Activated T-cell treated with anti-CD3 and anti-CD28 coated beads for 1 hour (primary cell): Measurements from ENCODE around the gene KRTAP13-2.

Experiments used
- DNase-seq: peaks from one replicate; pipeline ENCODE4 v3.0.0-alpha.2; 2020; ENCODE audit warnings: low read depth

The KRTAP13-2 gene, protein sequence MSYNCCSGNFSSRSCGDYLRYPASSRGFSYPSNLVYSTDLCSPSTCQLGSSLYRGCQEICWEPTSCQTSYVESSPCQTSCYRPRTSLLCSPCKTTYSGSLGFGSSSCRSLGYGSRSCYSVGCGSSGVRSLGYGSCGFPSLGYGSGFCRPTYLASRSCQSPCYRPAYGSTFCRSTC

DNA sequence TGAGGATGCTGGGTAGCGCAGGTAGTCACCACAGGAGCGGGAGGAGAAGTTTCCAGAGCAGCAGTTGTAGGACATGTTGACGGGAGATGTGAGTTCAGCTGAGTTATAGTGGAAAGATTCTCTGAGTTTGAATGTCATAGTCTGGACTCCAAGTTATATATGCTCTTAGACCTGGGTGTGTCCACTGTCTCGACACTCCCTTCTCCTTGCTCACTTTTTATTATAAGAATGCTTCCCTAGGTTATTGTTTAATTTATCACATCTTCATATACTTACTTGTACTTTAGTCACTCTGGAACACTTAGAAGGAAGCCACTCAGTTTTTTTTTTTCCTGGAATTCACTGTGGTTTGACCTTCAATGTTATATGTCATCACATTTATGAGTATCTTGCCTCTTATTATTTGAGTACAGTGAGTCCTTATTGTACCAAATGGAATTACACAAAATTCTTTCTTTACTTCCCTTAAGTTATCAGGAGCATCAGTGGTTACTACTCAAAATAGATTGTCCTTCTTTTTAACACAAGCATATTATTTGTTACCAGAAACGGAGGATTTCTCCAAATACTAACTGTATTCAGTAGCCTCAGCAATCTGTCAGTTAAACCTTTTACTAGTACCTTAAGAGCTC, at the start of gene KRTAP13-2:
Gene KRTAP13-2, minus strand, starts transcription at position 133 of the 632 bp plus-strand sequence. Its CDS starts 58 bp downstream, at position 75.
- no peak for DNase-seq

DNA sequence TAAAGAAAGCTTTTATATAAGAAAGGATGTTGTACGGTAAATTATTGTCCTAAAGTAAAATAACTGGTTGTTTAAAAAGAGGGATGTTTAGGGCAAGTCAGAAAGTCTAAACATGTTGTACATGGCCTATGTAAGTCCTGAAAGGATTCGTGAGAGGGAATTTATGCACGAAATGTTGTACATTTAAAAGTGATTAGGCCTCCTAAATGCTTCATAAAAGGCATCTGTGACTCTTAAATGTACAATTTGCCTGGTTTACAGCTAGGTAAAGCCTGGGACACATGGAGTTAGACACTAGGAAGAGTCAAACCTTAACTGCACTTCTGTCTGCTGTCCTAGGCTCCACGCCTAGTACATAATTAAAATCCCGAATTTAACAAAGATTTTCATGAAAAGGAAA, 43.9 kb upstream of the KRTAP13-2 start:
- no peak for DNase-seq

DNA sequence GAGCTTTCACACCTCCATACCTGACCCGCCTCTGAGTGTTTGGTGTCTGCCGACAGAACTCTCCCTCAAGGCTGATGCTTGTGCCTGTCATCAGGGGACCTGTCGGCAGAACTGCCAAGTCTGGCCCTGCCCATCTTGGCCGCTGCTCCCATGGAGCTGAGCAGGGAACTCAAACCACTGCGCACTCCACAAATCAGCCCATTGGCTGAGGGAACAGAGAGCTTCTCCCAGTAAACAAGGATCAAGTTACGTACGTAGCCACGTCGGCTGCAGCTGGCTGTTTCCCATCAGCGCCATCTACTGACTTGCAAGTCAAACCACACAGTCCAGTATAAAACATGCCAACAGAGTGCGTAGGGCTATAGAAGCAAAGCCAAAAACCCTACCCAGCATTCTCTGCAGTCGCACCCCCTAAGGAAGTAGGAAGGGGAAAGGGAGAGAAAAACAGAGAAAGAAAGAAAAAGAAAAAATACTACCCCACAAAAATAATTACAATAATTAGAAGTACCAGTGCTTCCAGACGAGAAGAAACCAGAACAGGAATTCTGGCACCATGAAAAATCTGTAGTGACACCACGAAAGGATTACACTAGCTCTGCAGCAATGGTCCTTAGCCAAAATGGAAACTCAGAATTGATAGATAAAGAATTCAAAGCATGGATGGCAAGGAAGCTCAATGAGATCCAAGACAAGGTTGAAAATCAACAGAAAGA, 36.9 kb upstream of the KRTAP13-2 start:
- no peak for DNase-seq

DNA sequence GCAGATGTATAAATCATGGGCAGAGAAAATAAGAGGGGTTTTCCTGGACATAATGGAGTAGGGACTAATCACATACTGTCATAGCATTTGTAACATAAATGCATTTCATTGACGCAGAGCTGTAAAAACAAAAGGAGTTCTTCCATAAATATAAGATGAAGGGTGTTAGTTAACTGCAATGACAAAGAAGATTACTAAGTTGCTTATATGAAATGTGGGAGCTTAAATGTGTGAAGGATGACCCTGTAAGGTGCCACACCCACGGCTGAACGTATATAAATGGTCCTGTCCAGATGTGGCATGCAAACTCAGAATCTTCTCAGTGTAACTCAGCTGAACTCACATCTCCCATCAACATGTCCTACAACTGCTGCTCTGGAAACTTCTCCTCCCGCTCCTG, 23.7 kb upstream of the KRTAP13-2 start, which contains the start of gene KRTAP13-1:
Gene KRTAP13-1, plus strand, starts transcription at position 301 of the 400 bp plus-strand sequence. Its CDS starts 56 bp downstream, at position 357.
- DNase-seq, result no peak

DNA sequence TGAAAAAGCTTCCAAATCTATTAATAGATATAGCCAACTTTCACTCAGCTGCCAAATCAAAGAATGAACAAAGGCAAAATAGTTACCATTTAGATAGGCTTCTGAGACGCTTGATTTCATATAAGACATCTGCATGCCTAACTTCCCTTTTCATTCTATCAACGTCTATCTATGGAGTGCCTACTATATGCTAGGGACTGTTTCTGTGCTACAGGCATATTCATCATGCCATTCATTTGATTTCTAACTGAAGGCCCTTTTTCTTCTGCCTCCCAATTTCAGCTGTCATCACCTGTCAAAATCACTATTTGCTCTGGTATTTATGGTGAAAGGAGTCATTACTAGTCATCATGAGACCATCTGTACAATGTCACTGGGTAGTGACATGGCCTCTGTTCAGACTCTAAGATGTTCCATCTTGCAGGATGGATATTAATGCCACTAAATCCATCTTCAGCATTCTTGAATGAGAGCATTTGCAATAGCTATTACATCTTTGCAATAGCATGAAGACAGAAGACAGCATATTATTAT, 19.5 kb upstream of the KRTAP13-2 start:
- no peak for DNase-seq

DNA sequence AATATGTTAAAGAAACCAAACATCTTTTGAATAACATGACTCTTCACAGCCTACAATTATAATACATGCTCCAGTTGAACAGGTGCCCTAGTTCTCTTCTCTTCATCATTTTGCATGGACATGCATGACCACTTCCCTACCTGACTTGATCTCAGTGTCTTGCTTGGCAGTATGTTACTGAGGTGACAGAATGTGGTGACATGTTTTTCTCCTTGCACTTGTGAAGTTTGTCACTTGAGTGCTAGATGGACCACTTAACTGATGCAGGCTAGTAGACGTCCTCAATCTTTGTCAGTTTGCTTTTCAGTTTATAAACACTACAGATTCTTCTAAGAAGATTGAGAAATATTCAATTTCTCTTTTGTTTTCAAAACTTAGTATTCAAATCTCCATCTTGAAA, 10.1 kb upstream of the KRTAP13-2 start:
- DNase-seq, result no peak

DNA sequence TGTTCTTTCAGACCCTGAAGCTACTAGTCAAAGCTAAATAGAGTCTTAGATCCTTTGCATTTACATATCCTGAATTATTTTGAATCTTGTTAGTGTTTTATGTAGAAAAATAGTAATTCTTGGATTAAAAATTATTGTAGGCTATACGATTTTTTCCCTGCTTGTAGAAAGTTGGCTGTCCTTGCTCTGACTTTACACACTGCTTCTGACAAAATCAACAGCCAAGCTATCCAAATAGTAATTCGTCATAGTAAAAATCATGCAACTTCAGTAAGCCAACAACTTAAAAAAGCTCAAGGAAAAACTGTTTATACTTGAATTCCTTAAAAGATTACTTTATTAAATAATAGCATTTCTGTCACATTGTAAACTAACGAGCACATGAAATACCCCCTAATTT, 16.2 kb downstream of the KRTAP13-2 start:
- no peak for DNase-seq

DNA sequence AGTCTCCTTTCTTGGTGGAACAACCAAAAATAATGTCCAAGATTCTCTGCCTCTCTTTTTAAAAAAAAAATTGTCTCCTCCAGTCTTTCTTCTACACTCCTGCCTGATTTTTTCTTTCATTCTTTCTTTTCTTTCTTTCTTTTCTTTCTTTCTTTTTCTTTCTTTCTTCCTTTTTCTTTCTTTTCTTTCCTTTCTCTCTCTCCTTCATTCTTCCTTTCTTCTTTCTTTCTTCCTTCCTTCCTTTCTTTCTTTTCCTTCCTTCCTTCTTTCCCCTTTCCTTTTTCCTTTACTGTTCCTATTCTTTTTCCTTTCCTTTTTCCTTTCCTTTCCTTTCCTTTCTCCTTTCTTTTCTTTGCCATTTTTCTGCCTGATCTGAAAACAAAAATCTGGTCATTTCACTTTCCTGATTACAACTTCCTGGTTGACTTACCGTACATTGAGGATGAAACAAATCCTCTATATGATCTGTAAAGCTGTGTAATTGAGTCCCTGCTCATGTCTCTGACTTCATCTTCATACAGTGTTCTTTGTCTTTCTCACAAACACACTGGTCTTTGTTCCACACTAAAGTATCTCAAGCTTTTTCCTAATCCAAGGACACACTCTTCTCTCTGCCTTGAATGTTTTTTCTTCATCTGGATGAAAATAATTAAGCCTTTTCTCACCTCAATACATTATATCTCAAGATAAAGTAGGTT, 17.6 kb downstream of the KRTAP13-2 start:
- DNase-seq, result no peak

DNA sequence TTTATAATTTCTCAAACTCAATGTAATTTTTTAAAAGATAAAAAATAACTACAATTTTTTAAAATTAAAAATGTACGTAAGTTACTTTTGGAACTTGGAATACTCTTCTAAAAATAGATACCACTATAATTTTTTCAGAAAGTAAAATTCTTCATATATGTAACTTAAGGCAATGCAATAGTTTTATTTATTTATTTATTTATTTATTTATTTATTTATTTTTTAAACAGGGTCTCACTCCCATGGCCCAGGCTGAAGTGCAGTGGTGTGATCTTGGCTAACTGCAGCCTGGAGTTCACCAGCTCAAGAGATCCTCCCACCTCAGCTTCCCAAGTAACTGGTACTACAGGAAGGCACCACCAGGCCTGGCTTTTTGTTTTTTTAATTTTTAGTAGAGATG, 20.5 kb downstream of the KRTAP13-2 start:
- DNase-seq, result no peak

DNA sequence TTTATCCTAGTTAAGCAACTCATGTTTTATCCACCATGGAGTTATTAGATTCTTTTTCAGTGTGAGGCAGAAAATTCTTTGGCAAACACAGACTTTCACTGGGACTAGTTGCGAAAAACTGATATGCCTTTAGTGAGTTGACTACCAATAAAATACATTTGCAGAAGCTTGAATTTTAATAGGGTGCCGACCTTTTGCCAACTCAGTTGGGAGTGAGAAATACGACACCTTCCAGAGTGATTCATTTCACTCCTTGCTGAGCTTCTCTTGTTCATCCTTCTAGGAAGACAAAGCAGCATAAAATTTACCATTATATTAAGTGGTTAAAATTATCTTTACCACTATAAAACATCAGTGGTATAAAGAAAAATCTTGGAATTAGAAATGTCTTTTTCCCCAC, 22.5 kb downstream of the KRTAP13-2 start:
- no peak for DNase-seq

DNA sequence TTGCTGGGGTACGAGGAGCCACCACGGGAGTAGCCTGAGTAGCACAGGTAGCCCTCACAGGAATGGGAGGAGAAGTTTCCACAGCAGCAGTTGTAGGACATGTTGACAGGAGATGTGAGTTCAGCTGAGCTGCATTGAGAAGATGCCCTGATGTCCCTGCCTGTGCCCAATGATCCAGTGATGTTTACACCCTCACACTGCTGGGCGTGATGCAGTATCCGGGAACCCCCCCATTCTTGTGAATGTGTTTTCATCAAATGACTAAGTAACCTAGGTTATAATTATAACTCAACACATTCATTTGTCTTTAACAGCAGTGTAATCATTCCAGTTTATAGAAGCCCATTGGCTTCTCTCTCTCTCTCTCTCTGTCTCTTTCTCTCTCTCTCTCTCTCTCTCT, 23.6 kb downstream of the KRTAP13-2 start, which contains the start of gene KRTAP23-1:
Gene KRTAP23-1, minus strand, starts transcription at position 101 of the 400 bp plus-strand sequence. Its CDS starts 0 bp downstream, at position 101.
- DNase-seq, result no peak

DNA sequence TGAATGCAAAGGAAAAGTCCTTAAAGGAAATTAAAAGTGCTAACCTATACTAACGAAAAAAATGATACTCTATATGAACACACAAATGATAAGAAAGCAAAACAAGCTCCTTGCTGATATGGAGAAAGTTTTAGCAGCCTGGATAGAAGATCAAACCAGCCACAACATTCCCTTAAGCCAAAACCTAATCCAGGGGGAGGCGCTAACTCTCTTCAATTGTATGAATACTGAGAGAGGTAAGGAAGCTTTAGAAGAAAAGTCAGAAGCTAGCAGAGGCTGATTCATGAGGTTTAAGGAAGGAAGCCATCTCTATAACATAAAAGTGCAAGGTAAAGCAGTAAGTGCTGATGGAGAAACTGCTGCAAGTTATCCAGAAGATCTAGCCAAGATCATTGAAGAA, 27.1 kb downstream of the KRTAP13-2 start:
- DNase-seq, result no peak

DNA sequence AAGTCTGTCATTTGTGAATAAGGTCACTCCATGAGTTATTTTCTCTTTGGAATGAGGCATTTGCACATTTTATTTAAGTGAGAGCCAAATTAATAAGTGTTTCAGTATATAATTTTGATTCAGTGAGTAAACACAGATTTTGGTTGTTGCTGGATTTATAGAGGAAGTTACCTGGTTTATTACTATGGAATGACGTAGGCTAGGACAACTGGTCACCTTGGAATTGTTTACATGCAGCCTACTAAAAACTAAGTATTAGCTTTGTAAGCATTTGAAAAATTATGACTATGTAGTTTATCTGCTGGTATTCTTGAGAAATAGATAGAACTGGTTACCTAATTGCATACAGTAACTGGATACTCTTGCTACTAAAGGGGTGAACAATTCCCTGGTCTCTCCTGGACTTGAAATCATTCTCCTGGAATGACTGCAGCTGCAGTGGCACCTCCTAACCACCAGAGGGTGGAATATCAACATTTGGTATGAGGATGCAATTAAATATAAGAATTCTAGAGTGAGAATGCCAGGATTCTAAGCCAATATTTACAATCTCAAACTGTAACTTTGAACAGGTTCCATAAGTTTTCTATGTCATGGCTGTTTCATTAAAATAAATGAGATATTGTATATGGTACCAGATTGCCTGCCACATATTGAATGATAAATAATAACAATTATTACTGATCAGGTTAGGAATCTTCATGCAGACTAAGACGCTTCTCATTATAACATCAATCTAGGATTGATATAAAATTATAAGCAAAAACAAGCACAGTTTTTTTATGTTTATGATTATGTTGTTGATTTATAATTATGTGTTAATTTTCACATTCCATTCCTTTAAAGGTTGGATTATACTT, 31.1 kb downstream of the KRTAP13-2 start:
- DNase-seq, result peak; percentile 7

DNA sequence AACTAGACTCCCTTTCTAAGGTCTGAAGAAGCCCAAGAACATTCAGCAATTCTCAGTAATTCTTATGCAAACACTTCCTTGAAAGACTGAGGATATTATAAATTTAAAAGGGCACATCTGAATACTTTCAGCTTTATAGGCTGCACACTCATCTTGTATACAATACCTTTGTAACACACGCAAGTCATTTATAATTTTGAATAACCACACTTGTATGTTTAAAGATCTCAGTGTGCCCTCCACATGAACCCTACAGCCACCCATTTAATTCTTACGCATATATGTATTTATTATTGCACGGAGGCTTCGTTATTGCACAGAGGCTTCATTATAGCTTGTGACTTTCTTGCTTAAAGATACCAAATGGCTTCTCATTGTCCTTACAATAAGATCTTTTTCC, 33.4 kb downstream of the KRTAP13-2 start:
- DNase-seq, result no peak

DNA sequence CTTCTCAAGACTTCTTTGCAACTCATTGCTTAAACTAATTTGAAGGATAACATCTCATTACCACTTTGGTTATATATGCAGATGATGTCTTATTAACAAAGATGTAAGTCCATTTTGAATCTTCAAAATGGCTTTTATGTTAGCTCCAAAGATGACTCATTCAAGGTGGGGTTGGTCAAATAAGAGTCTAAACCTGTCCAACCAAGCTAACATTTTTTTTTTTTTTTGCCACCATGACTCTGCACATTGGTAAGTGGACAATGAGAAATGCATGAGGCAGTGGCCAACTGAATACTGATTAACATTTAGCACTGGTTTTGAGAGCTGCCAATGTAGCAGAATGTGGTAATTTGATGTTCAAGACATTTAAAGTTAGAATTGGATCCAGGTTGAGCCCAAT, 34.3 kb downstream of the KRTAP13-2 start:
- DNase-seq, result no peak

DNA sequence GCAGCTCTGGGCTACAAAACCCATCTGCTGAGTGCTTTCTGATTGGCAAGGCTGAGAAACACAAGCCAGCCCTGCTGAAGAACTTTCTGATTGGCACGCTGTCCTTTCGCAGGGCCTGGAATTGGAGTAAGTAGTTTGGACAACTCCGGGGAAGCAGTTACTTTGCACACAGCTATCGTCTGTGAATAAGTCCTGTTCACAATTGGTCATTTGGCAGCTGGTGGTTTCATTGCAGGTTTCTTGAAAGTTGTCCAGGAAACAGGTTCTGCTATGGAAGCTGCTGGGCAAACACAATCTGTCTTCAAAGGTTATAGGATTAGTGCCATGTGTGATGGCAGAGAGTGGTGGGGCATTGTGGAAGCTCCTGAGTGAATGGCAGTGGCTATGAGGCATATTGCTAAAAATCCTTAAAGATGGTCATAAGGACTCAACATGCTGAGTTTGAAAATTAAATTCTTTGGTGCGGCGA, 34.8 kb downstream of the KRTAP13-2 start, which contains the start of gene KRTAP27-1:
Gene KRTAP27-1, minus strand, starts transcription at position 419 of the 469 bp plus-strand sequence. Its CDS starts 26 bp downstream, at position 393.
- no peak for DNase-seq

DNA sequence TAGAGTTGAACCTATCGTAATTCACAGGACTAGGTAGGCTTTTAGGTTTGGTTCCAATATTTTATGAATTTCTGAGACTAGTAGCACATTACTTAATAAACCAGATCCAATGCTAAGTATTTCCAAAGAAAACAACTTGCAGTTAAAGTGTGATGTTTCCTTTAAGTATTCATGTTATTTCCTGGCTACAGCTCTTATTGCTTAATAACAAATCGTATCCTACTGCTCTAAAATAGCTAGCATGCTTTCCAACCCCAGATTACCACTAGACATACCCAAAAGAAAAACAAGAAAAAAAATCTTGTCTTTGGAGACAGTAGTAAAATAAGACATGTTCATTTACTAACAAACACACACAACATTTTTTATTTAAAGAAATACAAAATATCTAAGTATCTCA, 35.5 kb downstream of the KRTAP13-2 start:
- no peak for DNase-seq

DNA sequence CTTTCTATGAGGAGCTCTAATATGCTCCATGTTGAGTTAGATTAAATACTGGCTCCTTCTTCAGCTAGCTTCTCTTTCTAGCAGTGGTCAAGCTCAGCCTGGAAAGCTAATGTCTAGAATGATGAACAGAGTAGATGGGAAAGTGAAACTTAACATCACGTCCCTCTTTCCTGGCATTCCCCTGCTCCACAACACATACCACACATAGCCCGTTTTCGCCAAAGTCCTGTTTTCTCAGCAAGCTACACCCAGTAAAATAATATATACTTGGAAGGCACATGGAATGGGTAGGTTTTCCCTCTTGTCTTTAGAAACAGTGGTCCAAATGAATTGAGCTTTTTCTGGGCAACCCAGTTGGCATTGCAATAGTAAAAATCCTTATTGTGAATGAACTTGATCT, 38.3 kb downstream of the KRTAP13-2 start:
- DNase-seq, result no peak

DNA sequence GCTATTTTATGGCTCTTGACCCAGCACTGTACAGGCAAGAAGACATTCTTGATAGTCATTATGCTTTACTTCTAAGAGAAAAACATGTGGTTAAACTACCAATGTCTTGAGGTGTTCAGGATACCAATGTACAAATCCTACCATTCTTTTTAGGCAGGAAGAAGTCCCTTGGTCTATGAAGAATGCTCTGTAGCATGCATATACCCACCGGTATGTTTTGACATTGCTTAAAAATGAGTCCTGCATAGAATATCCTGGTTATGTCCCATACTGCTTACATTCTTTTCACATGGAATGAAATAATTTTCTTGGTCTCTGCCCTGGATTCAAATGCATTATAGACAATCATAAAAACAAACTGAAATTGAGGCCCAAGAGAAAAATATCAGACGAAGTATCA, 39.4 kb downstream of the KRTAP13-2 start:
- DNase-seq, result no peak

DNA sequence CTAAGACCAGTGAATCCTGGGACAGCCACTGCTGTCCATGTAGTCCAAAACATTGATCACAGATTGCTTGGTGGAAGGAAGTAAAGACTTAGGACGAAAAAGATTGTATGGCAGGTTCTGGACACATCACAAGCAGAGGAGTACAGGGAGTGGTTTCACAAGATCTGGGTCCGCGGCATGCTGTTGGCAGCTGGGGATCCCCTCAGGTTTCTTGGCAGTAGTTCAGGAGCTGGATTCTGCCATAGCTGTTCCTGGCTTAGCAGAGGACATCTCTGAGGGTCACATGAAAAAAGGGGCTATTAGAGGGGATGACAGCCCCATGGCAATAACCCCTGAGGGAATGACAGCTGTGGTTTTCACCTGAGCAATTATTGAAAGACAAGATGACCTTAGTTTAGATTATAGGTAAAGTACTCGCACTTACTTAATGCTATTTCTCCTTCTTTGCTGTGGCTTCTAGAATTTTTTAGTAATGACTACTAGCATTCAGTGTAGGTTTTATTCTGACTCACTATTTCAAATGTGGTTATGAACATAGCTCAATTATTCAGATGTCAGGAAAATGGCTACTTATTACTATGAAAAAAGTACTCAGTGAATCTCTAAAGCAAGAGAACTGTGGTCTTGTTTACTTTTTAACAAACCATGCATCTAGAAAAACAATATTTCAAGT, 42.7 kb downstream of the KRTAP13-2 start:
- no peak for DNase-seq
